Osteoblast (primary cell): Measurements from ENCODE around the gene PCGF1. TPM values are rescaled to one million over a fixed set of nuclear protein-coding genes. Genes with fewer than 3 reads are reported as not detected.
A peak's percentile ranks its signal among the peaks of the same experiment; 100 is the strongest.

Experiments
- DNase-seq: peaks from one replicate; pipeline ENCODE4 v3.0.0; 2011; ENCODE audit warnings: low spot score, mixed read lengths; ENCODE audit not compliant: insufficient read length; ENCODE audit errors: missing footprints
- H2AFZ ChIP-seq: 2 replicates; pipeline ENCODE4 v1.6.0; 2011; ENCODE audit warnings: mild to moderate bottlenecking, low read length
- H3K27ac ChIP-seq: 2 replicates; pipeline ENCODE4 v1.5.1; 2011; ENCODE audit warnings: mild to moderate bottlenecking, low read depth, low read length, moderate library complexity
- H3K27me3 ChIP-seq: 2 replicates; pipeline ENCODE4 v1.6.0; 2012; ENCODE audit warnings: mild to moderate bottlenecking, control low read depth, inconsistent platforms, low read length, moderate library complexity; ENCODE audit not compliant: insufficient read depth
- H3K36me3 ChIP-seq: 2 replicates; pipeline ENCODE4 v1.5.1; 2011; ENCODE audit warnings: mild to moderate bottlenecking, low read length, control low read depth, moderate library complexity; ENCODE audit not compliant: insufficient read depth
- H3K4me1 ChIP-seq: 2 replicates; pipeline ENCODE4 v1.5.1; 2011; ENCODE audit warnings: mild to moderate bottlenecking, low read length, control low read depth, moderate library complexity; ENCODE audit not compliant: insufficient read depth
- H3K4me2 ChIP-seq: 2 replicates; pipeline ENCODE4 v1.6.0; 2011; ENCODE audit warnings: mild to moderate bottlenecking, low read length; ENCODE audit not compliant: insufficient read depth
- H3K4me3 ChIP-seq: fragments of 200-600 bp; sonication (generic); 3 replicates; pipeline ENCODE4 v1.5.1; 2012; ENCODE audit warnings: mild to moderate bottlenecking, low read length, inconsistent platforms; ENCODE audit not compliant: insufficient read depth
- H3K79me2 ChIP-seq: 2 replicates; pipeline ENCODE4 v1.6.0; 2012; ENCODE audit warnings: mild to moderate bottlenecking, low read length, control low read depth, inconsistent platforms; ENCODE audit not compliant: insufficient read depth
- H3K9me3 ChIP-seq: 2 replicates; pipeline ENCODE4 v1.5.1; 2011; ENCODE audit warnings: low read depth, low read length, control low read depth
- H4K20me1 ChIP-seq: 2 replicates; pipeline ENCODE4 v1.6.0; 2012; ENCODE audit warnings: mild to moderate bottlenecking, low read length, control low read depth; ENCODE audit not compliant: insufficient read depth
- CTCF ChIP-seq: IDR thresholded peaks from 2 replicates; pipeline ENCODE4 v1.5.1; 2011; ENCODE audit warnings: mild to moderate bottlenecking, low read depth, low read length, moderate library complexity; ENCODE audit errors: extremely low read depth
- total RNA-seq: library from RNA; depleted of rRNA; stranded (reverse); fragments of >200 nt; gene quantifications from 2 replicates; pipeline ENCODE4 v1.2.3, GENCODE V29; 2012

Gene PCGF1
- total RNA-seq, 1 donor = 22.4 TPM

GRCh38 chr2:74554820-74555531 lies 47.5 kb upstream of the PCGF1 start:
- no peaks in the 10 kb centered on the region for H3K27me3 ChIP-seq
- H3K4me2 ChIP-seq = peak overlapping the region; percentile 91
- H3K4me1 ChIP-seq = peaks cover 66% of the 10 kb centered on the region
- H3K4me3 ChIP-seq = peak overlapping the region; percentile 93
- peaks cover 72% of the 10 kb centered on the region for H3K79me2 ChIP-seq
- H3K36me3 ChIP-seq = peaks cover 45% of the 10 kb centered on the region
- peak; percentile 92 for DNase-seq
- peak overlapping the region; percentile 82 for H2AFZ ChIP-seq
- no peaks in the 10 kb centered on the region for H3K9me3 ChIP-seq
- peak overlapping the region; percentile 93 for H3K27ac ChIP-seq
- peaks cover 3% of the 10 kb centered on the region for H4K20me1 ChIP-seq
- no peak for TF ChIP-seq CTCF

- peaks cover 3% of the 10 kb centered on the region for H4K20me1 ChIP-seq
- peak within 1 kb of the TSS; percentile 91 for H3K4me2 ChIP-seq
- peak within 1 kb of the TSS; percentile 82 for H2AFZ ChIP-seq
- peak; percentile 99 for DNase-seq
- peak within 1 kb of the TSS; percentile 93 for H3K27ac ChIP-seq
- H3K4me1 ChIP-seq = peaks cover 73% of the 10 kb centered on the region
- H3K27me3 ChIP-seq = no peaks in the 10 kb centered on the region
- no peaks in the 10 kb centered on the region for H3K9me3 ChIP-seq
- TF ChIP-seq CTCF = no peak
- peaks cover 81% of the 10 kb centered on the region for H3K79me2 ChIP-seq
- H3K36me3 ChIP-seq = peaks cover 53% of the 10 kb centered on the region
- H3K4me3 ChIP-seq = peak within 1 kb of the TSS; percentile 93
Observed at GRCh38 chr2:74553892-74554819, 46.7 kb upstream of the PCGF1 start, which contains the start of the genes DOK1 and LOXL3. Gene DOK1, plus strand, starts transcription at chr2:74554720. Its CDS starts 35 bp downstream, at chr2:74554755. Gene LOXL3, minus strand, starts transcription at chr2:74553942. Its CDS starts 1,308 bp downstream, at chr2:74552634.

- Histone ChIP-seq H3K9me3 (no peaks in the 10 kb centered on the region), H3K27me3 (no peaks in the 10 kb centered on the region), H3K4me1 (peaks cover 70% of the 10 kb centered on the region), H3K27ac (peak overlapping the region; percentile 93), H3K36me3 (peaks cover 57% of the 10 kb centered on the region), H2AFZ (peak overlapping the region; percentile 70), H3K79me2 (peaks cover 87% of the 10 kb centered on the region), H3K4me3 (peak overlapping the region; percentile 93), H3K4me2 (peak overlapping the region; percentile 91), H4K20me1 (peaks cover 3% of the 10 kb centered on the region)
- TF ChIP-seq CTCF = no peak
- DNase-seq = peak; percentile 89
Observed at GRCh38 chr2:74552914-74553811, 45.7 kb upstream of the PCGF1 start.
